K562 (cell line): ENCODE results near the gene SIX1.

Experiments used
- BDP1 ChIP-seq: IDR thresholded peaks from 3 replicates; pipeline ENCODE4 v1.6.1; 2011; ENCODE audit not compliant: insufficient read length, insufficient read depth
- HIVEP1 ChIP-seq: fragments of 250-450 bp; sonication (Bioruptor Pico); IDR thresholded peaks from 2 replicates; pipeline ENCODE4 v1.4.0; 2020; ENCODE audit warnings: mild to moderate bottlenecking
- JUN ChIP-seq, 2 experiments: sonication (generic) in 1 of 2; formaldehyde crosslinking in 1 of 2; IDR thresholded peaks; 2 replicates each; pipeline versions ENCODE4 v1.6.1 to v1.8.0; 2012 to 2022; ENCODE audit warnings: borderline replicate concordance in 2 of 2, mild to moderate bottlenecking in 2 of 2, improper control_type of control experiment in 1 of 2, low read depth in 1 of 2, low read length in 1 of 2, missing genetic modification reagents in 1 of 2
- MBD1 ChIP-seq: fragments of 250-450 bp; sonication (Bioruptor Pico); IDR thresholded peaks from 2 replicates; pipeline ENCODE4 v1.8.0; 2022; ENCODE audit warnings: inconsistent platforms
- PCBP2 ChIP-seq: fragments of 200-400 bp; formaldehyde crosslinking; IDR thresholded peaks from 2 replicates; pipeline ENCODE4 v1.6.1; 2018; ENCODE audit warnings: low read length, low read depth, mild to moderate bottlenecking, moderate library complexity; ENCODE audit not compliant: poor library complexity, severe bottlenecking
- PKNOX1 ChIP-seq: fragments of 450-650 bp; IDR thresholded peaks from 2 replicates; pipeline ENCODE4 v1.6.1; 2016
- SMC3 ChIP-seq: conservative IDR thresholded peaks from 2 replicates; pipeline ENCODE4 v1.6.1; 2011; ENCODE audit warnings: low read depth, low read length, improper control_type of control experiment; ENCODE audit not compliant: insufficient read depth

GRCh38 chr14:60648249-60648933 is 886 bp downstream of the SIX1 start:
- no peak for TF ChIP-seq JUN (IDR thresholded peaks at IDR 0.05; ENCODE audit: borderline replicate concordance, low read depth, low read length)
- TF ChIP-seq JUN (CRISPR knock-in tag; IDR thresholded peaks at IDR 0.05; ENCODE audit: borderline replicate concordance): no peak
- no peak for TF ChIP-seq PCBP2
- TF ChIP-seq BDP1: no peak
- TF ChIP-seq PKNOX1: no peak
- TF ChIP-seq HIVEP1 (CRISPR knock-in tag): no peak
- TF ChIP-seq MBD1 (CRISPR knock-in tag): no peak
- no peak for TF ChIP-seq SMC3
